UCSD-AML1 (cell line): ENCODE measurements around the gene MYL6B.
"Not testable (repeated sequence)": the region's sequence is repeated elsewhere in the genome, so short reads cannot be mapped to it uniquely, and the experiment has no call there.

Source experiments
- DNase-seq: peaks from one replicate; lab custom pipeline; 2025; ENCODE audit not compliant: unreplicated experiment; lab: John Stamatoyannopoulos, UW

The MYL6B gene

GRCh38 chr12:56163533-56164344 lies 11.4 kb downstream of the MYL6B start:
- no peak for DNase-seq

- DNase-seq, result no peak
These were observed 11.9 kb downstream of the MYL6B start for GRCh38 chr12:56164345-56164729.

GRCh38 chr12:56165369-56165768 lies 13.0 kb downstream of the MYL6B start:
- no peak for DNase-seq

- no peak for DNase-seq
These were observed 16.9 kb downstream of the MYL6B start for GRCh38 chr12:56169229-56169759.

GRCh38 chr12:56172839-56173238 lies 20.5 kb downstream of the MYL6B start:
- DNase-seq, result no peak

- no peak for DNase-seq
These were observed 26.0 kb downstream of the MYL6B start for GRCh38 chr12:56178347-56178746.

GRCh38 chr12:56186957-56187356 lies 34.6 kb downstream of the MYL6B start:
- DNase-seq, result no peak

GRCh38 chr12:56188131-56188777 lies 35.9 kb downstream of the MYL6B start:
- DNase-seq, result peak; percentile 22

GRCh38 chr12:56188778-56189098 lies 36.4 kb downstream of the MYL6B start:
- peak; percentile 34 for DNase-seq

GRCh38 chr12:56189099-56189917 lies 36.9 kb downstream of the MYL6B start, which contains the start of gene SMARCC2:
Gene SMARCC2 (minus strand): TSS chr12:56189483. CDS start chr12:56189461, 22 bp downstream.
- DNase-seq, result peak; percentile 91

- DNase-seq, result peak; percentile 92
These were observed 37.7 kb downstream of the MYL6B start for GRCh38 chr12:56189918-56190694.

GRCh38 chr12:56190695-56191155 lies 38.3 kb downstream of the MYL6B start:
- no peak for DNase-seq

GRCh38 chr12:56192582-56192981 lies 40.2 kb downstream of the MYL6B start:
- no peak for DNase-seq

- peak; percentile 16 for DNase-seq
These were observed 40.7 kb downstream of the MYL6B start for GRCh38 chr12:56193025-56193578.

GRCh38 chr12:56196818-56197550 lies 44.6 kb downstream of the MYL6B start:
- not testable (repeated sequence) for DNase-seq

- DNase-seq, result no peak
These were observed 45.7 kb downstream of the MYL6B start for GRCh38 chr12:56197921-56198635.

GRCh38 chr12:56198836-56199235 lies 46.4 kb downstream of the MYL6B start:
- DNase-seq, result no peak

- DNase-seq, result no peak
These were observed 50.0 kb downstream of the MYL6B start for GRCh38 chr12:56202366-56202765.

GRCh38 chr12:56202838-56203237 lies 50.5 kb downstream of the MYL6B start:
- DNase-seq, result no peak
